BLaER1 (cell line): ENCODE measurements around the gene PLIN4.
A peak's percentile ranks its signal among the peaks of the same experiment; 100 is the strongest.
"Not testable (repeated sequence)": the region's sequence is repeated elsewhere in the genome, so short reads cannot be mapped to it uniquely, and the experiment has no call there.

Experiments used
- H3K27ac ChIP-seq: shearing (Covaris generic); formaldehyde crosslinking; 2 replicates; pipeline ENCODE4 v1.8.1; 2022
- H3K27me3 ChIP-seq: shearing (Covaris generic); formaldehyde crosslinking; 2 replicates; pipeline ENCODE4 v1.8.1; 2022
- H3K36me3 ChIP-seq: shearing (Covaris generic); formaldehyde crosslinking; 2 replicates; pipeline ENCODE4 v1.8.1; 2022
- H3K4me1 ChIP-seq: shearing (Covaris generic); formaldehyde crosslinking; 2 replicates; pipeline ENCODE4 v1.8.1; 2022
- H3K4me2 ChIP-seq: shearing (Covaris generic); formaldehyde crosslinking; 2 replicates; pipeline ENCODE4 v1.8.1; 2022
- H3K4me3 ChIP-seq: shearing (Covaris generic); formaldehyde crosslinking; 2 replicates; pipeline ENCODE4 v1.8.1; 2022
- H3K9ac ChIP-seq: shearing (Covaris generic); formaldehyde crosslinking; 2 replicates; pipeline ENCODE4 v1.8.1; 2022
- H3K9me3 ChIP-seq: shearing (Covaris generic); formaldehyde crosslinking; 2 replicates; pipeline ENCODE4 v1.8.1; 2022
- H4K20me1 ChIP-seq: shearing (Covaris generic); formaldehyde crosslinking; 2 replicates; pipeline ENCODE4 v1.8.1; 2022
- Cebpa-rat ChIP-seq: shearing (Covaris generic); IDR thresholded peaks from 2 replicates; pipeline ENCODE4 v1.8.1; 2022

Gene PLIN4

GRCh38 chr19:4537953-4538600 is 19.8 kb upstream of the PLIN4 start:
- TF ChIP-seq Cebpa-rat, result no peak
- peaks cover 33% of the 10 kb centered on the region for H3K4me1 ChIP-seq
- no peaks in the 10 kb centered on the region for H4K20me1 ChIP-seq
- H3K9ac ChIP-seq, result no peak overlapping the region
- H3K27me3 ChIP-seq, result 0 out of 2 replicates have a peak, but pooled peaks cover 3% of the 10 kb centered on the region
- H3K9me3 ChIP-seq, result peaks cover 9% of the 10 kb centered on the region
- no peak overlapping the region for H3K4me2 ChIP-seq
- no peak overlapping the region for H3K27ac ChIP-seq
- no peak overlapping the region for H3K4me3 ChIP-seq
- no peaks in the 10 kb centered on the region for H3K36me3 ChIP-seq

DNA sequence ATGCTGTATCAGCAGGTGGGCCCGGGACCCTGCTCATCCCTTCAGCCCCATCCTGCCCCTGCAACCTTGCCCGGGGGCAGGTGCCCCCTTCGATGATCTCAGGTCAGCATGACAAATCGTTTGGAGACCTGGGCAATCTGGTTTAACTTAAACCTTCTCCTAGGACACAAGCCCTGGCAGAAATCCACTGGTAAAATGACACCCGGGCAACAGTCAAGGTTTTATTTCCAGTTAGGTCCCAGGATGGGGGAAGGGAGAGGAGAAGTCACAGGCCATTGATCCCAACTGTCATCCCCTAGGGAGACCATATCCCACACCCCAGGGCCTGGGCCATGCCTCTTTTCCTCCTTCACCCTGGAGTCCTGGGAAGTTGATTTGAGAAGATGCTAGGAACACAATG is 18.5 kb upstream of the PLIN4 start:
- H3K4me3 ChIP-seq, result no peak overlapping the region
- H3K4me2 ChIP-seq, result peak overlapping the region; percentile 32
- H3K27ac ChIP-seq, result no peak overlapping the region
- TF ChIP-seq Cebpa-rat, result no peak
- 0 out of 2 replicates have a peak, but pooled peaks cover 3% of the 10 kb centered on the region for H3K27me3 ChIP-seq
- no peaks in the 10 kb centered on the region for H4K20me1 ChIP-seq
- peaks cover 32% of the 10 kb centered on the region for H3K4me1 ChIP-seq
- no peaks in the 10 kb centered on the region for H3K36me3 ChIP-seq
- no peak overlapping the region for H3K9ac ChIP-seq
- H3K9me3 ChIP-seq, result peaks cover 9% of the 10 kb centered on the region

- Histone ChIP-seq H3K4me2 (peak within 1 kb of the TSS; percentile 28), H3K9me3 (no peaks in the 10 kb centered on the region), H3K4me1 (peaks cover 31% of the 10 kb centered on the region), H3K27ac (no peak within 1 kb of the TSS), H4K20me1 (no peaks in the 10 kb centered on the region), H3K9ac (no peak within 1 kb of the TSS), H3K4me3 (no peak within 1 kb of the TSS), H3K27me3 (0 out of 2 replicates have a peak, but pooled peaks cover 3% of the 10 kb centered on the region), H3K36me3 (no peaks in the 10 kb centered on the region)
- no peak for TF ChIP-seq Cebpa-rat
Observed at GRCh38 chr19:4534836-4535658, 16.8 kb upstream of the PLIN4 start, which contains the start of gene PLIN5. TSS of gene PLIN5 (minus strand) at chr19:4535224. CDS start at chr19:4534074, 1,150 bp downstream.

- no peak overlapping the region for H3K4me3 ChIP-seq
Observed at GRCh38 chr19:4533835-4534424, 15.6 kb upstream of the PLIN4 start.

DNA sequence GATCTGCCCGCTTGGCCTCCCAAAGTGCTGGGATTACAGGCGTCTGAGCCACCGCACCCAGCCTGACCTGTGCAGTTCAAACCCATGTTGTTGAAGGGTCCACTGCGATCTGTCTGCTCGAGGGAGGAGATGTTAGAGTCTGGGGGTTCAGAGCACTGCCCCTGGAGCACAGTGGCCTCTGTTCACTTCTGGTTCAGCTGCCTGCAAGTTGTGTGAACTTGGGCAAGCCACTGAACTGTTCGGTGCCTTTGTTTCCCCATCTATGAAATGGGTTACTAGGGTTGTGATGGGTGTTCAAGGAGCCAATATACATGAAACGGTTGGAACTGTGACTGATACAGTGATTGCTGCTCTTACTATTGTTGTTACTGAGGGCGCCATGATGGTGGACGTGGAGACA is 15.0 kb upstream of the PLIN4 start:
- H3K27ac ChIP-seq, result no peak overlapping the region
- 0 out of 2 replicates have a peak, but pooled peaks cover 3% of the 10 kb centered on the region for H3K27me3 ChIP-seq
- no peak overlapping the region for H3K4me2 ChIP-seq
- no peaks in the 10 kb centered on the region for H3K36me3 ChIP-seq
- no peaks in the 10 kb centered on the region for H3K9me3 ChIP-seq
- peaks cover 25% of the 10 kb centered on the region for H3K4me1 ChIP-seq
- no peaks in the 10 kb centered on the region for H4K20me1 ChIP-seq
- TF ChIP-seq Cebpa-rat, result no peak
- H3K9ac ChIP-seq, result no peak overlapping the region
- H3K4me3 ChIP-seq, result no peak overlapping the region

More at GRCh38 chr19:4533835-4534424, 15.6 kb upstream of the PLIN4 start:
- no peaks in the 10 kb centered on the region for H3K36me3 ChIP-seq
- H4K20me1 ChIP-seq, result no peaks in the 10 kb centered on the region
- H3K4me1 ChIP-seq, result peaks cover 25% of the 10 kb centered on the region
- H3K9ac ChIP-seq, result no peak overlapping the region
- no peaks in the 10 kb centered on the region for H3K9me3 ChIP-seq
- no peak overlapping the region for H3K4me2 ChIP-seq
- H3K27ac ChIP-seq, result no peak overlapping the region
- no peak for TF ChIP-seq Cebpa-rat
- H3K27me3 ChIP-seq, result 0 out of 2 replicates have a peak, but pooled peaks cover 3% of the 10 kb centered on the region

- peaks cover 27% of the 10 kb centered on the region for H3K4me1 ChIP-seq
- H3K36me3 ChIP-seq, result no peaks in the 10 kb centered on the region
- no peaks in the 10 kb centered on the region for H4K20me1 ChIP-seq
- TF ChIP-seq Cebpa-rat, result no peak
- H3K4me3 ChIP-seq, result no peak overlapping the region
- H3K27me3 ChIP-seq, result 0 out of 2 replicates have a peak, but pooled peaks cover 3% of the 10 kb centered on the region
- H3K9me3 ChIP-seq, result no peaks in the 10 kb centered on the region
- H3K27ac ChIP-seq, result no peak overlapping the region
- no peak overlapping the region; the same call in 1 of the 2 replicates for H3K4me2 ChIP-seq
- H3K9ac ChIP-seq, result no peak overlapping the region
Observed at GRCh38 chr19:4531562-4532165, 13.4 kb upstream of the PLIN4 start.

DNA sequence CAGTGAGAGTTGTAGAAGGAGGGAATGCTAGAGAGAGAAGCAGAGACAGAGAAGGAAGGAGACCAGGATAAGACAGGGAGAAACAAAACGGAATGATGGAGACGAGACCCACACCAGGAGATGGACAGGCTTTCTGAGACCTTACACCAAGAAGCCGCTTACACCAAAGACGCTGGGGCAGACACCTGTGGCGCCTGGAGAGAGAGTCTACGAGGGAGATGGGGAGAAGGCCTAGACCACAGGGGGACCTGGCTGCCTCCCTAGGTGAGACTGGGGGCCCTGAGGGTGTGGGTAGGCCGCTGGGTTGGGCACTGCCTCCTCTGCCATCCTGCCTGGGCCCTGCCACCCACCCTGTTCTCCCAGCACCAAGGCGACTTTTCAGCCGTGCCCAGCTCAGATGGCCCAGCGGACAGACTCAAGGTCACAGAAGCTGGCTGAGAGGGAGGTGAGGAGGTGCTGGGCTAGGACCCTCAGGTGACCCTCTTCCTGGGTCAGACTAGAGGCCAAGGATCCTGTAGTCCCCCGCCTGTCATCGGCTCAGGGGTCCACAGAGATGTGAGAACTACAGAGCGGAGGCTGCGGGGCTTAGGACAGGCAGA is 11.7 kb upstream of the PLIN4 start:
- no peak overlapping the region for H3K4me3 ChIP-seq
- H3K9ac ChIP-seq, result no peak overlapping the region
- peaks cover 18% of the 10 kb centered on the region for H3K4me1 ChIP-seq
- H3K4me2 ChIP-seq, result no peak overlapping the region
- H3K36me3 ChIP-seq, result no peaks in the 10 kb centered on the region
- TF ChIP-seq Cebpa-rat, result no peak
- H3K27me3 ChIP-seq, result 0 out of 2 replicates have a peak, but pooled peaks cover 3% of the 10 kb centered on the region
- no peak overlapping the region for H3K27ac ChIP-seq
- H3K9me3 ChIP-seq, result no peaks in the 10 kb centered on the region
- no peaks in the 10 kb centered on the region for H4K20me1 ChIP-seq

GRCh38 chr19:4528843-4529242 is 10.6 kb upstream of the PLIN4 start:
- Histone ChIP-seq H3K4me2 (no peak overlapping the region), H3K36me3 (no peaks in the 10 kb centered on the region), H4K20me1 (no peaks in the 10 kb centered on the region), H3K27ac (no peak overlapping the region), H3K4me1 (peaks cover 15% of the 10 kb centered on the region), H3K9me3 (no peaks in the 10 kb centered on the region), H3K27me3 (no peaks in the 10 kb centered on the region), H3K4me3 (no peak overlapping the region), H3K9ac (no peak overlapping the region)
- no peak for TF ChIP-seq Cebpa-rat

- H3K4me2 ChIP-seq, result peak overlapping the region; percentile 19; the same call in 1 of the 2 replicates
- H3K27ac ChIP-seq, H4K20me1 ChIP-seq, H3K36me3 ChIP-seq, H3K9ac ChIP-seq, H3K27me3 ChIP-seq, H3K9me3 ChIP-seq, H3K4me3 ChIP-seq: not testable (repeated sequence)
- peaks cover 17% of the 10 kb centered on the region for H3K4me1 ChIP-seq
Observed at GRCh38 chr19:4527377-4527776, 9.1 kb upstream of the PLIN4 start.
